Measurements from ENCODE around the gene ADAMTS12.

ADAMTS12 gene

DNA sequence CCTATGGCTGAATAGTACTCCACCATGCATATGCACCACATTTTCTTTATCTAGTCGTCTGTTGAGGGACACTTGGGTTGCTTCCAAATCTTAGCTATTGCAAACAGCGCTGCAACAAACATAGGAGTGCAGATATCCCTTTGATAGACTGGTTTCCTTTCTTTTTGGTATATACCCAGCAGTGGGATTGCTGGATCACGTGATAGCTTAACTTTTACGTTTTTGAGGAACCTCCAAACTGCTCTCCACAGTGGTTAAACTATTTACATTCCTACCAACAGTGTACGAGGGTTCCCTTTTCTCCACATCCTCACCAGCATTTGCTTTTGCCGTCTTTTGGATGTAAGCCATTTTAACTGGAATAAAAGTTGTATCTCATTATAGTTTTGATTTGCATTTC is 308.5 kb downstream of the ADAMTS12 start:
- no peak overlapping the region for H3K4me3 ChIP-seq (ENCODE audit: low read depth, low read length)
- TF ChIP-seq CTCF (IDR thresholded peaks at IDR 0.05; ENCODE audit: low read depth, low read length), result no peak

DNA sequence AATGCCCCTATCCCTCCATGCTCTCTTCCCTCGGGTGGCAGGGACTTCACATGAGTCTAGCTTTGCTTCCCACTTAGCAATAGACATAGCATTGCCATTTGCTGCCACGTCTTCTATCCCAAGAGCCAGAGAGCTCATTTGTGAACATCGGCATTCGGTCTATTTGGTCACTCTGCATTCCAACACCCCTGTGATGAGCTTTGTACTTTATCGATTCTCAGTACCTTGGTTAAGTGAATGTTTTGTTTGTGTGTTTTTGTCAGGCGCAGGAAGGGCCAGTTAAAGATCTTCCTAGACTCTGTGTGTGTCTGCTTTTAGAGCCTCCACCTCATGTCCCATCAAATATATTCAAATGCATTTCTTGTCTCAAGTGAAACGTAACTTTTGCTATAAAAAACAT is 309.4 kb downstream of the ADAMTS12 start:
- H3K4me3 ChIP-seq (ENCODE audit: low read depth, low read length), result no peak overlapping the region
- no peak for TF ChIP-seq CTCF (IDR thresholded peaks at IDR 0.05; ENCODE audit: low read depth, low read length)

DNA sequence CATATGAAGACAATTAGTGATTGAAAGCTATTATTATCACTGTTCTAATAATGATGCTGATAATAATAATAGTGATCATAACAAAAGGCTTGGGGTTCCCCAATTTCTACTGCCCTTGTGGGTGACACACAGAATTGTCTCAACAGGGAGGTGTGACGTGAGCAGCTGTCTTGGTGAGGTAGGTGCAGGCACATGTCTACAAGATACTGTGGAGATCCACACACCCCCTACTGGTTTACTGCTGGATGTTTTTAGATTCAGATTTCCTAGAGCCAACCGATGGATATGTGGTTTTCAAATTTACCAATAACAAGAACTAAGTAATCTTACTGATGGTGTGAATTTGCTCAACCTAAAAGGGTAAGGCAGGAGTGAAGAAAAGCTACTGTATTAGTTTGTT is 312.0 kb downstream of the ADAMTS12 start:
- no peak for TF ChIP-seq CTCF (IDR thresholded peaks at IDR 0.05; ENCODE audit: low read depth, low read length)
- H3K4me3 ChIP-seq (ENCODE audit: low read depth, low read length), result no peak overlapping the region

DNA sequence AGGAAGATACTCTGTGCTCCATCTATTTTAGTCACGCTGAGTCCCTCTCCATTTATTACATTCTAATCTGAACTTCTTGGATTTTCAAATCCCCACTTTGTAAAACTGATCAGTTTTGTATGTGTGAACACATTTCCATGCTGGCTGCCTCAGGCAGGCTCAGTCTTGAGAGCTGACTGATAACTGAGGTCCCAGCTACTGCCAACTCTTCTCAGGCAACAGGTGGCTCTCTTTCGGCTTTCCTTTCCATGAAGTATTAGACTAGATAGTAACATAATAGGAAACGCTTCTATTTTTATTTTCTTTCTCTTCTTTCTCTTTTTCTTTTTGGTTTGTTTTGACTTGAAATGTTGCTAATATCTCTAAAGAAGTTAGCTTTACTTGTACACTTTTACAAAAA is 312.6 kb downstream of the ADAMTS12 start:
- no peak for TF ChIP-seq CTCF (IDR thresholded peaks at IDR 0.05; ENCODE audit: low read depth, low read length)
- no peak overlapping the region for H3K4me3 ChIP-seq (ENCODE audit: low read depth, low read length)

- H3K4me3 ChIP-seq (ENCODE audit: low read depth, low read length), result no peak overlapping the region
- TF ChIP-seq CTCF (IDR thresholded peaks at IDR 0.05; ENCODE audit: low read depth, low read length), result no peak
Measured at GRCh38 chr5:33576726-33577590, 314.8 kb downstream of the ADAMTS12 start.

DNA sequence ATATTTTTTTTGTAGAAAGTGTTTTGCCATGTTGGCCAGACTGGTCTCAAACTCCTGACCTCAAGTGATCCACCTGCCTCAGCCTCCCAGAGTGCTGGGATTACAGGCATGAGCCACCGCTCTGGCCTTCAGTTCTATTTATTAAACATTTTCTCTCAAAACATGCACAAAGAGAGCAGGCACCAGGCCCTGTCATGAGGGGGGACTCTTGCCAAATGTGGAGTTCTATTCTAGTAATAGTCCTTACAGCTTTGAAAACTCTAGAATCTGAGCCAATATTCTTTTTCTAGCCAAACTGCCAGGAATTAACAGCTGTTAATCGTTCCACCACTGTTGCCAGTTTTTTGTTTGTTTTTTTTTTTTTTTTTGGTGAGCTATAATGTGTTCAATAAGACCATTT is 326.5 kb downstream of the ADAMTS12 start:
- no peak for TF ChIP-seq CTCF (IDR thresholded peaks at IDR 0.05; ENCODE audit: low read depth, low read length)

More for the DNA sequence above, 326.5 kb downstream of the ADAMTS12 start:
- no peak overlapping the region for H3K4me3 ChIP-seq (ENCODE audit: low read depth, low read length)
